ENCODE measurements around the gene COL11A2. TPM values are rescaled to one million over a fixed set of nuclear protein-coding genes. Genes with fewer than 3 reads are reported as not detected.

Gene COL11A2
- total RNA-seq, 1 experiment from 2014 or later: 7.6 TPM

GRCh38 chr6:33207552-33208090 is 15.4 kb upstream of the COL11A2 start (continued):
- TF ChIP-seq, protein P1, sequence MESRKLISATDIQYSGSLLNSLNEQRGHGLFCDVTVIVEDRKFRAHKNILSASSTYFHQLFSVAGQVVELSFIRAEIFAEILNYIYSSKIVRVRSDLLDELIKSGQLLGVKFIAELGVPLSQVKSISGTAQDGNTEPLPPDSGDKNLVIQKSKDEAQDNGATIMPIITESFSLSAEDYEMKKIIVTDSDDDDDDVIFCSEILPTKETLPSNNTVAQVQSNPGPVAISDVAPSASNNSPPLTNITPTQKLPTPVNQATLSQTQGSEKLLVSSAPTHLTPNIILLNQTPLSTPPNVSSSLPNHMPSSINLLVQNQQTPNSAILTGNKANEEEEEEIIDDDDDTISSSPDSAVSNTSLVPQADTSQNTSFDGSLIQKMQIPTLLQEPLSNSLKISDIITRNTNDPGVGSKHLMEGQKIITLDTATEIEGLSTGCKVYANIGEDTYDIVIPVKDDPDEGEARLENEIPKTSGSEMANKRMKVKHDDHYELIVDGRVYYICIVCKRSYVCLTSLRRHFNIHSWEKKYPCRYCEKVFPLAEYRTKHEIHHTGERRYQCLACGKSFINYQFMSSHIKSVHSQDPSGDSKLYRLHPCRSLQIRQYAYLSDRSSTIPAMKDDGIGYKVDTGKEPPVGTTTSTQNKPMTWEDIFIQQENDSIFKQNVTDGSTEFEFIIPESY (IDR thresholded peaks at IDR 0.05; ENCODE audit: extremely low read depth, insufficient replicate concordance, low read length): no peak
- TF ChIP-seq EZH2phosphoT487 (IDR thresholded peaks at IDR 0.05; ENCODE audit: borderline replicate concordance): no peak

- ATAC-seq (no peak), DNase-seq (ENCODE audit: low read depth, low spot score) (no peak)
- Histone ChIP-seq H3K4me3 (replicated peaks in 1 of 2; ENCODE audit: low read depth in 1 of 2, low read length in 2 of 2) (peak overlapping the region; percentile 92 to 95), H3K4me1 (ENCODE audit: control insufficient read depth in 1 of 2, insufficient read depth in 2 of 2, low read length in 2 of 2) (peaks cover 33 to 57% of the 10 kb centered on the region in 2 experiments), H3K9me2 (ENCODE audit: insufficient read depth) (no peaks in the 10 kb centered on the region), H3K9me3 (ENCODE audit: control insufficient read depth in 1 of 2, insufficient read depth in 1 of 2, low read depth in 1 of 2, low read length in 2 of 2) (no peaks in the 10 kb centered on the region), H3K4me2 (ENCODE audit: low read length) (peak overlapping the region; percentile 97), H3K27me3 (ENCODE audit: insufficient read depth, low read length) (no peaks in the 10 kb centered on the region), H2AFZ (ENCODE audit: low read depth, low read length, poor library complexity, severe bottlenecking) (no peak overlapping the region), H3K27ac (ENCODE audit: low read depth, low read length) (peak overlapping the region; percentile 96), H3K36me3 (ENCODE audit: control insufficient read depth in 1 of 2, insufficient read depth in 2 of 2, low read length in 2 of 2) (peaks cover 23 to 35% of the 10 kb centered on the region in 2 experiments; a peak in 3 of 4 replicates), H4K20me1 (ENCODE audit: insufficient read depth) (no peaks in the 10 kb centered on the region), H3K79me2 (ENCODE audit: insufficient read depth, low read length) (peaks cover 42% of the 10 kb centered on the region), H3K9ac (ENCODE audit: low read length) (peak overlapping the region; percentile 96)
- POLR2A ChIA-PET: interaction anchor here (0.6 kb wide), 1 partner anchor 270 kb away, joined by 3 read pairs; no protein-coding TSS in a partner anchor
- no peak for TF ChIP-seq ZNF274 (IDR thresholded peaks at IDR 0.05; ENCODE audit: low read depth, low read length)
- CTCF ChIA-PET: no interaction called here
- BruUV-seq (replicated peaks): no TSS peak
- intact Hi-C loops (cut with micrococcal nuclease): loop anchor here (10.0 kb wide), 1 partner anchor 208 kb away; the partner anchor contains the start of genes CUTA and PHF1
- RAD21 ChIA-PET (ENCODE audit: low non-redundant PET in 1 of 2, low total read pairs in 2 of 2, uncharacterized antibody in 2 of 2, unreplicated experiment in 2 of 2): no interaction called here
Observed at GRCh38 chr6:33206864-33207551, 14.7 kb upstream of the COL11A2 start.
